ENCODE data around the gene ITPRIPL1.
A peak's percentile ranks its signal among the peaks of the same experiment; 100 is the strongest.

ITPRIPL1 gene

GRCh38 chr2:96320728-96321622 lies 4.1 kb upstream of the ITPRIPL1 start:
- no peaks in the 10 kb centered on the region for H3K36me3 ChIP-seq (ENCODE audit: control insufficient read depth in 2 of 2, insufficient read depth in 2 of 2, low read length in 2 of 2)
- peaks cover 33 to 49% of the 10 kb centered on the region in 2 donors for H3K27me3 ChIP-seq (ENCODE audit: control insufficient read depth in 1 of 2, insufficient read depth in 2 of 2, low read length in 2 of 2)
- H3K9ac ChIP-seq (ENCODE audit: low read length in 2 of 2) = peak overlapping the region; percentile 42 to 46
- peak overlapping the region; percentile 81 to 83 for H3K4me3 ChIP-seq (ENCODE audit: low read length in 2 of 2)
- H3K27ac ChIP-seq (ENCODE audit: low read length) = no peak overlapping the region
- H3K4me1 ChIP-seq (ENCODE audit: control insufficient read depth, insufficient read depth, low read length) = peaks cover 17% of the 10 kb centered on the region
- H3K9me3 ChIP-seq (ENCODE audit: control insufficient read depth in 2 of 2, low read length in 2 of 2) = no peaks in the 10 kb centered on the region

GRCh38 chr2:96323849-96324248 lies 1.3 kb upstream of the ITPRIPL1 start:
- Histone ChIP-seq H3K9me3 (ENCODE audit: control insufficient read depth in 2 of 2, low read length in 2 of 2) (no peaks in the 10 kb centered on the region), H3K27me3 (ENCODE audit: control insufficient read depth in 1 of 2, insufficient read depth in 2 of 2, low read length in 2 of 2) (peaks cover 35 to 49% of the 10 kb centered on the region in 2 donors), H3K4me1 (ENCODE audit: control insufficient read depth, insufficient read depth, low read length) (peaks cover 19% of the 10 kb centered on the region), H3K4me3 (ENCODE audit: low read length in 2 of 2) (no peak overlapping the region), H3K9ac (ENCODE audit: low read length in 2 of 2) (no peak overlapping the region), H3K27ac (ENCODE audit: low read length) (no peak overlapping the region), H3K36me3 (ENCODE audit: control insufficient read depth in 2 of 2, insufficient read depth in 2 of 2, low read length in 2 of 2) (no peaks in the 10 kb centered on the region)

GRCh38 chr2:96324721-96325040 lies 436 bp upstream of the ITPRIPL1 start:
- H3K36me3 ChIP-seq (ENCODE audit: control insufficient read depth in 2 of 2, insufficient read depth in 2 of 2, low read length in 2 of 2) = no peaks in the 10 kb centered on the region
- no peaks in the 10 kb centered on the region for H3K9me3 ChIP-seq (ENCODE audit: control insufficient read depth in 2 of 2, low read length in 2 of 2)
- H3K27ac ChIP-seq (ENCODE audit: low read length) = no peak overlapping the region
- peaks cover 19% of the 10 kb centered on the region for H3K4me1 ChIP-seq (ENCODE audit: control insufficient read depth, insufficient read depth, low read length)
- H3K9ac ChIP-seq (ENCODE audit: low read length in 2 of 2) = peak overlapping the region in 1 of 2 donors; percentile 29
- H3K27me3 ChIP-seq (ENCODE audit: control insufficient read depth in 1 of 2, insufficient read depth in 2 of 2, low read length in 2 of 2) = peaks cover 30 to 44% of the 10 kb centered on the region in 2 donors
- H3K4me3 ChIP-seq (ENCODE audit: low read length in 2 of 2) = peak overlapping the region; percentile 51 to 68

GRCh38 chr2:96325884-96326255 lies 753 bp downstream of the ITPRIPL1 start:
- H3K27ac ChIP-seq (ENCODE audit: low read length) = no peak overlapping the region
- H3K27me3 ChIP-seq (ENCODE audit: control insufficient read depth in 1 of 2, insufficient read depth in 2 of 2, low read length in 2 of 2) = peaks cover 26 to 35% of the 10 kb centered on the region in 2 donors
- peaks cover 20% of the 10 kb centered on the region for H3K4me1 ChIP-seq (ENCODE audit: control insufficient read depth, insufficient read depth, low read length)
- H3K36me3 ChIP-seq (ENCODE audit: control insufficient read depth in 2 of 2, insufficient read depth in 2 of 2, low read length in 2 of 2) = no peaks in the 10 kb centered on the region
- peak overlapping the region; percentile 51 to 68 for H3K4me3 ChIP-seq (ENCODE audit: low read length in 2 of 2)
- no peak overlapping the region for H3K9ac ChIP-seq (ENCODE audit: low read length in 2 of 2)
- no peaks in the 10 kb centered on the region for H3K9me3 ChIP-seq (ENCODE audit: control insufficient read depth in 2 of 2, low read length in 2 of 2)

- no peak overlapping the region for H3K9ac ChIP-seq (ENCODE audit: low read length in 2 of 2)
- H3K9me3 ChIP-seq (ENCODE audit: control insufficient read depth in 2 of 2, low read length in 2 of 2) = no peaks in the 10 kb centered on the region
- peaks cover 20 to 33% of the 10 kb centered on the region in 2 donors for H3K27me3 ChIP-seq (ENCODE audit: control insufficient read depth in 1 of 2, insufficient read depth in 2 of 2, low read length in 2 of 2)
- H3K4me3 ChIP-seq (ENCODE audit: low read length in 2 of 2) = no peak overlapping the region
- H3K27ac ChIP-seq (ENCODE audit: low read length) = no peak overlapping the region
- no peaks in the 10 kb centered on the region for H3K36me3 ChIP-seq (ENCODE audit: control insufficient read depth in 2 of 2, insufficient read depth in 2 of 2, low read length in 2 of 2)
- peaks cover 14% of the 10 kb centered on the region for H3K4me1 ChIP-seq (ENCODE audit: control insufficient read depth, insufficient read depth, low read length)
Observed at GRCh38 chr2:96326564-96326963, 1.4 kb downstream of the ITPRIPL1 start.

- Histone ChIP-seq H3K9ac (ENCODE audit: low read length in 2 of 2) (no peak overlapping the region), H3K27ac (ENCODE audit: low read length) (no peak overlapping the region), H3K27me3 (ENCODE audit: control insufficient read depth in 1 of 2, insufficient read depth in 2 of 2, low read length in 2 of 2) (peaks cover 15 to 33% of the 10 kb centered on the region in 2 donors), H3K4me1 (ENCODE audit: control insufficient read depth, insufficient read depth, low read length) (peaks cover 10% of the 10 kb centered on the region), H3K4me3 (ENCODE audit: low read length in 2 of 2) (no peak overlapping the region), H3K9me3 (ENCODE audit: control insufficient read depth in 2 of 2, low read length in 2 of 2) (no peaks in the 10 kb centered on the region), H3K36me3 (ENCODE audit: control insufficient read depth in 2 of 2, insufficient read depth in 2 of 2, low read length in 2 of 2) (no peaks in the 10 kb centered on the region)
Observed at GRCh38 chr2:96326990-96327820, 2.1 kb downstream of the ITPRIPL1 start.

GRCh38 chr2:96329456-96329855 lies 4.3 kb downstream of the ITPRIPL1 start:
- no peak overlapping the region for H3K4me3 ChIP-seq (ENCODE audit: low read length in 2 of 2)
- H3K27ac ChIP-seq (ENCODE audit: low read length) = no peak overlapping the region
- no peaks in the 10 kb centered on the region for H3K9me3 ChIP-seq (ENCODE audit: control insufficient read depth in 2 of 2, low read length in 2 of 2)
- peaks cover 15 to 21% of the 10 kb centered on the region in 2 donors for H3K27me3 ChIP-seq (ENCODE audit: control insufficient read depth in 1 of 2, insufficient read depth in 2 of 2, low read length in 2 of 2)
- no peak overlapping the region for H3K9ac ChIP-seq (ENCODE audit: low read length in 2 of 2)
- H3K36me3 ChIP-seq (ENCODE audit: control insufficient read depth in 2 of 2, insufficient read depth in 2 of 2, low read length in 2 of 2) = no peaks in the 10 kb centered on the region
- H3K4me1 ChIP-seq (ENCODE audit: control insufficient read depth, insufficient read depth, low read length) = peaks cover 10% of the 10 kb centered on the region

- H3K27me3 ChIP-seq (ENCODE audit: control insufficient read depth in 1 of 2, insufficient read depth in 2 of 2, low read length in 2 of 2) = peaks cover 11 to 17% of the 10 kb centered on the region in 2 donors
- H3K9ac ChIP-seq (ENCODE audit: low read length in 2 of 2) = no peak overlapping the region
- H3K4me3 ChIP-seq (ENCODE audit: low read length in 2 of 2) = no peak overlapping the region
- peaks cover 8% of the 10 kb centered on the region for H3K4me1 ChIP-seq (ENCODE audit: control insufficient read depth, insufficient read depth, low read length)
- H3K9me3 ChIP-seq (ENCODE audit: control insufficient read depth in 2 of 2, low read length in 2 of 2) = no peaks in the 10 kb centered on the region
- H3K27ac ChIP-seq (ENCODE audit: low read length) = no peak overlapping the region
- H3K36me3 ChIP-seq (ENCODE audit: control insufficient read depth in 2 of 2, insufficient read depth in 2 of 2, low read length in 2 of 2) = no peaks in the 10 kb centered on the region
Observed at GRCh38 chr2:96329874-96330273, 4.8 kb downstream of the ITPRIPL1 start.

GRCh38 chr2:96330407-96330806 lies 5.3 kb downstream of the ITPRIPL1 start:
- no peak overlapping the region for H3K4me3 ChIP-seq (ENCODE audit: low read length in 2 of 2)
- no peaks in the 10 kb centered on the region for H3K36me3 ChIP-seq (ENCODE audit: control insufficient read depth in 2 of 2, insufficient read depth in 2 of 2, low read length in 2 of 2)
- no peak overlapping the region for H3K9ac ChIP-seq (ENCODE audit: low read length in 2 of 2)
- no peaks in the 10 kb centered on the region for H3K9me3 ChIP-seq (ENCODE audit: control insufficient read depth in 2 of 2, low read length in 2 of 2)
- no peak overlapping the region for H3K27ac ChIP-seq (ENCODE audit: low read length)
- H3K4me1 ChIP-seq (ENCODE audit: control insufficient read depth, insufficient read depth, low read length) = peaks cover 9% of the 10 kb centered on the region
- peaks cover 8 to 11% of the 10 kb centered on the region in 2 donors for H3K27me3 ChIP-seq (ENCODE audit: control insufficient read depth in 1 of 2, insufficient read depth in 2 of 2, low read length in 2 of 2)

GRCh38 chr2:96333708-96334107 lies 8.6 kb downstream of the ITPRIPL1 start:
- Histone ChIP-seq H3K4me1 (ENCODE audit: control insufficient read depth, insufficient read depth, low read length) (peaks cover 12% of the 10 kb centered on the region), H3K9me3 (ENCODE audit: control insufficient read depth in 2 of 2, low read length in 2 of 2) (no peaks in the 10 kb centered on the region), H3K27me3 (ENCODE audit: control insufficient read depth in 1 of 2, insufficient read depth in 2 of 2, low read length in 2 of 2) (no peaks in the 10 kb centered on the region), H3K36me3 (ENCODE audit: control insufficient read depth in 2 of 2, insufficient read depth in 2 of 2, low read length in 2 of 2) (no peaks in the 10 kb centered on the region), H3K9ac (ENCODE audit: low read length in 2 of 2) (no peak overlapping the region), H3K4me3 (ENCODE audit: low read length in 2 of 2) (no peak overlapping the region), H3K27ac (ENCODE audit: low read length) (no peak overlapping the region)
